ENCODE results near the gene CDH26.

CDH26 gene

GRCh38 chr20:59992526-59993084 is 34.4 kb downstream of the CDH26 start:
- TF ChIP-seq CTCF (IDR thresholded peaks at IDR 0.05; ENCODE audit: low read length, missing control alignments), result no peak

GRCh38 chr20:59993736-59994430 is 35.7 kb downstream of the CDH26 start:
- no peak for TF ChIP-seq CTCF (IDR thresholded peaks at IDR 0.05; ENCODE audit: low read length, missing control alignments)
- no peak overlapping the region for H3K4me3 ChIP-seq (replicated peaks; ENCODE audit: low read depth, low read length)
- no peak for DNase-seq (ENCODE audit: low read depth)

More at GRCh38 chr20:59992526-59993084, 34.4 kb downstream of the CDH26 start:
- no peak overlapping the region for H3K4me3 ChIP-seq (replicated peaks; ENCODE audit: low read depth, low read length)
- no peak for DNase-seq (ENCODE audit: low read depth)

- H3K4me3 ChIP-seq (replicated peaks; ENCODE audit: low read depth, low read length), result no peak overlapping the region
- DNase-seq (ENCODE audit: low read depth), result no peak
- no peak for TF ChIP-seq CTCF (IDR thresholded peaks at IDR 0.05; ENCODE audit: low read length, missing control alignments)
These were observed 36.5 kb downstream of the CDH26 start for GRCh38 chr20:59994697-59995122.

GRCh38 chr20:59996108-59996507 is 37.9 kb downstream of the CDH26 start:
- no peak overlapping the region for H3K4me3 ChIP-seq (replicated peaks; ENCODE audit: low read depth, low read length)
- no peak for DNase-seq (ENCODE audit: low read depth)
- no peak for TF ChIP-seq CTCF (IDR thresholded peaks at IDR 0.05; ENCODE audit: low read length, missing control alignments)

- no peak for TF ChIP-seq CTCF (IDR thresholded peaks at IDR 0.05; ENCODE audit: low read length, missing control alignments)
- H3K4me3 ChIP-seq (replicated peaks; ENCODE audit: low read depth, low read length), result no peak overlapping the region
- no peak for DNase-seq (ENCODE audit: low read depth)
These were observed 39.7 kb downstream of the CDH26 start for GRCh38 chr20:59997896-59998295.

GRCh38 chr20:59999502-59999901 is 41.3 kb downstream of the CDH26 start:
- TF ChIP-seq CTCF (IDR thresholded peaks at IDR 0.05; ENCODE audit: low read length, missing control alignments), result no peak

More at GRCh38 chr20:59999502-59999901, 41.3 kb downstream of the CDH26 start:
- H3K4me3 ChIP-seq (replicated peaks; ENCODE audit: low read depth, low read length), result no peak overlapping the region
- DNase-seq (ENCODE audit: low read depth), result no peak

Data from fibroblast of pulmonary artery (primary cell).